ENCODE results near the gene TIPARP.
"Not testable (repeated sequence)": the region's sequence is repeated elsewhere in the genome, so short reads cannot be mapped to it uniquely, and the experiment has no call there.

The TIPARP gene

GRCh38 chr3:156677536-156677935, 3.1 kb downstream of the TIPARP start:
- ATAC-seq (no peak), DNase-seq (no peak)

GRCh38 chr3:156678197-156678596, 3.8 kb downstream of the TIPARP start:
- ATAC-seq = no peak
- DNase-seq = no peak

DNA sequence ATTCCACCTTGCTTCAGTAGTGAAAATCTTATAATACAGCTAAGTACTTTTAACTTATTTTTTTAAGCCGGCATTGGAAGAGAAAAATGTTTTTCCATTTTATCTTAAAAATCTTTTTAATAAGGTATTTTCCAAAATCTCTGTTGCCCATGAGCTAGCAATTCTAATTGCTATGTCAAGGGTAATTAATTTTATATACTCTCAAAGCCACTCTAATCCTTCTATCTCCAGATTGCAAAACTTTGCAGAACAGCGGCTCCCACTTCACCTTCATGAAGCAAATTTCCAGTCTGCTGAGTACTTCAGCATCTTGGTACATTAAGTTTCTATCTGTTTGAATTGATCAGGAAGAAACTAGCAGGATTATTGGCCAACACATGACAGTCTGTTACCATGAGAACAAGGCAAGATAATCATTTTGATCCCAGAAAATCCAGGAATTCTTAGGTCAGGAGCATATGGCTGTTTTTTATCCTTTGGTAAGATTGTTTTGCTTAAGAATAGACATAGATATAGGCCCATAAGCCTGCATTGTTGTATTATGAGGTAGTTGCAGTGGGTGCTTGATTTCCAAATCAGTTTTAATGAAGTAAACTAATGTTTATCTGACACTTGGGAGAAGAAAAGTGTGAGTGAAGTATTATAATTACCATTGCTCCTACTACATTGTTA, 6.0 kb downstream of the TIPARP start:
- ATAC-seq = no peak
- no peak for DNase-seq

DNA sequence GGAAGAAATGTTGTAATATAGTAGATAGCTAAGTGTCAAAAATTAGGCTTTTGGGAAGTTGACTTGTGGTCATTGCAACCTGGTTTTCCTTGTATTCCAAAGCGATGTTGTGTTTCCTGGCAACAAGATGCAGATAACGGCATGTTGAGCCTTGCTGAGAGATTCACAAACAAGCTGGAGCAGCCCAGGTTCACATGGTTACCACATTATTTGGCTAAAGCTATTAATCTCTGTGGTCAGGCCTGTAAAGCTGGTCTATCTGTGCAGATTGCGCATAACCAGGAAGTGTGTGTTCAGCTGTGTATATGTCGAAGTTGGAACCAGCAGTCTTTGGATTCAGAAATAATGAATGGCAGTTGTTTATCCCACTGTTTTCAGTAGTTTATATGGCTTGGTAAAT, 6.6 kb downstream of the TIPARP start:
- ATAC-seq (no peak), DNase-seq (no peak)

GRCh38 chr3:156682501-156682900, 8.1 kb downstream of the TIPARP start:
- no peak for DNase-seq
- ATAC-seq = no peak

DNA sequence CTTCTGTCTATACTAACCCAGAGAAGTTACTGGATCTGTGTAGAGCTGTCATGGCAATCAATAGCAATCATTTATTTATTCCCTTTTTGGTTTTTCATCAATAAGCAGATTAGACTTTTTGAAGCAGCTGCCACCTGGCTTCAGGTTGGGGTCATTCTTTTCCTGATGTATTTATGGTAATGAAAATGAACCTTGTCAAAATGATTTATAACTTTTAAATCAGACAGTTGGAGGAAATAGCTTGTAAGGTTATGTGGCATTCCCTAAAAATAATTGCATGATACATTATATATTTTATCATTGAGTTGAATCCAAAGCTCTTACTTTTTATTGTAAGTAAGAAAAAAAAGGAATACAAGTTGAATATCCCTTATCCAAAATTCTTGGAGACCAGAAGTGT, 8.6 kb downstream of the TIPARP start:
- no peak for DNase-seq
- no peak for ATAC-seq

DNA sequence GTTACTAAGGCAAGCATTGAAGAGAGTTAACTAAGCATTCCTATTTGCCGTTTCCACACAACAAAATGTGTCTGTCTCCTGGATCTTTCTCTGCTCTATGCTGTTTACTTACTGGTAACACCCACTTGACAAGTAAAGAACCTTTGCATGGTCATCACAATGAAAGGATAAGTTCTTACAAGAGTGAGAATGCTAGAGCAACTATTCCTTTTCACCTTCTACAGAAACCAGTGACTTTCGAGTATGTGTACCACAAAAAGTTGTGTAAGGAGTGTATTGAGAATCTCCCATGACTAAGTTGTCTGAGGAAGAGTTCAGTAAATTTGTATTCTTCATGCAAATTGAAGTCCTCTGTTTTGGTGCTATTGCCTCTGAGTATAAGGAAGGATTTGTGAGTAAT, 10.8 kb downstream of the TIPARP start:
- DNase-seq (no peak), ATAC-seq (no peak)

- ATAC-seq (no peak), DNase-seq (no peak)
Measured at GRCh38 chr3:156685752-156686151, 11.4 kb downstream of the TIPARP start.

DNA sequence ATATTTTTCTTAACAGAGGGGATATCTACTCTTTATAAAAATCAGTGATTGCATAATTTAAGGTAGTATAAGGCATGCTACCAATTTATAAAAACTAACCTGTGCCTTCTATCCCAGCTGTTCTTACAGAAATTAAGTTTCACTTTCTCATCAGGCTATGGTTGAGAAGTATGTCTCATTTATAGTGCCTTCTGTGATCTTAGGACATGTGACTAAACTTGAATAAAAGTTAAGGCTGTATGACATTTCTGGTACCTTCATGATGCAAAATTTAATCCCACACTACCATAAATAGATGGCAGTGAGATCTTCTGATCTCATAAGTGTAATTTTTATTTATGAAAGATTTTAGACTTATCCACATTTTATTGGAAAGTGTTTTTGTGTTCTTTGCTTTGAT, 12.6 kb downstream of the TIPARP start:
- DNase-seq (no peak), ATAC-seq (peak; percentile 75)

- DNase-seq = no peak
- ATAC-seq = no peak
Measured at GRCh38 chr3:156688632-156689452, 14.5 kb downstream of the TIPARP start.

DNA sequence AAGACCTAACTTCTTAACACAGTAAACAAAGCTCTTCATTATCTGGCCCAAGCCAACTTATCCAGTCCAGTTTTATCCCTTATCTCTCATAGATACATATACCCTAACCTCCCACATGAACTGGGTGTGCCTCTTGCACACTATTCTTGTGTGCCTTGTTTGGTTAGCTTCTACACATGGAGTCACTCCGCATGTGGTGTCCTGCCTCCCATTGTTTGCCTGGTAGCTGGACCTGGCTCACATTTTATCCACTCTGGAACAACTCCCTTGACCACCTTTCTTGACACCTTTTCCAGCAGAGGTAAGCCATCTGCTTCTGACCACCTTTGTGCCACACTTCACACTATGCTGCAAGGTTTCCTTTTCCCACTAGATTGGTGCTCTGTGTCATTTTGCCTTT, 15.2 kb downstream of the TIPARP start:
- ATAC-seq (no peak), DNase-seq (no peak)

- no peak for DNase-seq
Measured at GRCh38 chr3:156691920-156692319, 17.5 kb downstream of the TIPARP start.

GRCh38 chr3:156693166-156693565, 18.8 kb downstream of the TIPARP start:
- ATAC-seq (no peak), DNase-seq (no peak)

More at GRCh38 chr3:156691920-156692319, 17.5 kb downstream of the TIPARP start:
- no peak for ATAC-seq

- no peak for ATAC-seq
Measured at GRCh38 chr3:156694536-156694935, 20.1 kb downstream of the TIPARP start.

DNA sequence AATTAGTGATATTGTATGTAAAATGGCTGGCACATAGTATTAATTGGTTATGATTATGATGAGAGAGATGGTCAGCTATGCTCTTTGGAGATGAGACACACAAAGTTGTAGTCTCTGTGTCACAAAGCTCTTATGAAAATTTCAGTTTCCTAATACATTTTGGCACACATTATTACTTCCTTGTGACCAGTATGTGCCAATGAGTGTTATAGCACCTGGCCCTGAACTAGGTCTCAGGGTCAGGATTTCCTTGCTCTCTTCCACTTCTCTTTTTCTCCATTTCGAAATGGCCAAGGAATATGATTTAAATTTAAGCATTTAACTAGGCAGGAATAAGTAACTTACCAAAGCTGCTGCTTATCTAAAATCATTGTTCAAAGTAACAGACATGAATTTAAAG, 28.0 kb downstream of the TIPARP start:
- DNase-seq = no peak
- no peak for ATAC-seq

More at GRCh38 chr3:156694536-156694935, 20.1 kb downstream of the TIPARP start:
- no peak for DNase-seq

GRCh38 chr3:156704370-156705036, 30.1 kb downstream of the TIPARP start:
- ATAC-seq (no peak), DNase-seq (no peak)

DNA sequence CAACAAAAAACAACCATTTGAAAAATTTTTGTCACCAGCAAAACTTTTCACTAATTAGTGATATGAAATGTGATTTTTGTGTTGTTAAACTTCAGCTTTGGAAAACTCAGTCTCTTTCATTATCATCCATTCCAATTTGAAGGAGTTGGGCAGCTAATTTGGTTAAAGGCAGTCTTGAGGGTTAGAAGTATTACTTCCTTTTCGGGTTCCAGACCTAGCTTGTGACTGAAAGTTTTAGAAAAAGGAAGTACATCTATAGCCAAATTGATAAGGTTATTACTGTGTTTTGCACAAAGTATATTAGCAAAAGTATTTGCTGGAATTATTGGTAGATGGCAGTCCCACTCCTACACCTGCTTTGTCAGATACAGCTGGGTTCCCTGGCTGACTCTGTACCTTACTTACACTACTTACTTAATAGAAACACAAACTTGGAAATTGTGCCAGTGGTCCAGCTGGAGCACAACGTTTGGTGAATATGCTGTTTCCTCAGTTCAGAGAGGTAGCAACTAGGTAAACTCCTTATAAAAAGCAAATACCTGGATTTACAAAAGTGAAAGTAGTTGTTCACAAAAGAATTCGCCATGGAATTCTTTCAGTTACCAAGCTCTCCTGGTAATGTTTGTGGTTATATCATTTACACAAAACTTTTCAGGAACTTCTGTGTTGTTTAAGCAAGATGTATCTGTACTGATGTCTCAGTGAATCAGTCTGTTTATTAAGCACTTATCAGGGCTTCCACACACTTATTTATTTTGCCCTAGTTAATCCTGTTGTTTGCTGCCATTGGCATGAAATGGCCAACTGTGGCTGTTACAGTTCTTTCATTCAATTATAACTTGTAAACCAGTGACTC, 31.6 kb downstream of the TIPARP start:
- ATAC-seq (no peak), DNase-seq (no peak)

DNA sequence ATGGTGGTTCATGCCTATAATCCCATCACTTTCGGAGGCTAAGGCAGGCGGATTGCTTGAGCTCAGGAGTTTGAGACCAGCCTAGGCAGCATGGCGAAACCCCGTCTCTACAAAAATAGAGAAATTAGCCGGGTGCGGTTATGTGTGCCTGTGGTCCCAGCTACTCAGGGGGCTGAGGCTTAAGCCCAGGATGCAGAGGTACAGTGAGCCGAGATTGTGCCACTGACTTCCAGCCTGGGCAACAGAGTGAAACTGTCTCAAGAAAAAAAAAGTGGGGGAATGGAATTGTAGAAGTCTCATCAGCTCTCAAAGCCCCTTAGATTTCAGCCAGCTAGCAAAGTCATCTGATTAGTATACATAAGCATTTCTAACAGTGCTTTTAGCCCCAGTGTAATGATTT, 33.2 kb downstream of the TIPARP start:
- DNase-seq = no peak
- no peak for ATAC-seq

DNA sequence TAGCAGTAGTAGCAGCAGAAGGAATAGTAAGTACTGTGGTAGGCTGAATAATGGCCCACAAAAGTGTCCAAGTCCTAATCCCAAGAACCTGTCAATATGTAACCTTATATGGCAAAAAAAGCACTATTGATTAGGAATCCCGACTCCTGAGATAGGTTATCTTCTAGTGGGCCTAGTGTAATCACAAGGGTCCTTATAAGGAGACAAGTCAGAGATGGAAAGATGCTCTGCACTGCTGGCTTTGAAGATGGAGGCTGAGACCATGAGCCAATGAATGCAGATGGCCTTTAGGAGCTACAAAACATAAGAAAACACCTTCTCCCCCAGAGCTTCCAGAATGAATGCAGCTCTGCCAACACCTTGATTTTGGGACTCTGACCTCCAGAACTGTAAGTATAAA, 36.0 kb downstream of the TIPARP start:
- ATAC-seq = no peak
- DNase-seq = no peak

- ATAC-seq (no peak), DNase-seq (no peak)
Measured at GRCh38 chr3:156711113-156711512, 36.7 kb downstream of the TIPARP start.

DNA sequence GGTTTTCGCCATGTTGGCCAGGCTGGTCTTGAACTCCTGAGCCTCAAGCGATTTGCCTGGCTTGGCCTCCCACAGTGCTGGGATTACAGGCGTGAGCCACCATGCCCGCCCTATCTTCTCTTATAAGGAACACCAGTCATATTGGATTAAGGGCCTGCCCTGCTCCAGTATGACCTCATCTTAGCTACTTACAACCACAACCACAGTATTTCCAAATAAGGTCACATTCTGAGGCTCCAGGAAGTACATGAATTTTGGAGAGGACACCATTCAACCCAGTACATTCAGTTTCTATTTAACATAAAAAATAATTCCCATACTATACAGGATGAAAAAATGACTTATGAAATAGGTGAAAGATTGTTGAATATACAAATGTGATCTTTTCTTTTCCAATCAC, 37.6 kb downstream of the TIPARP start:
- DNase-seq = not testable (repeated sequence)
- ATAC-seq = peak; percentile 90

All from stimulated activated naive CD8-positive, alpha-beta T cell treated with anti-CD3 and anti-CD28 coated beads, Interleukin-15, Interleukin-2, amounts not matched to agents 100 U/mL and 50 U/mL, for 24 hours (primary cell).